NCI-H774 (cell line): ENCODE results near the gene MAP4K3.

Source experiments
- DNase-seq: peaks from one replicate; lab custom pipeline; 2025; lab: John Stamatoyannopoulos, UW

The MAP4K3 gene

GRCh38 chr2:39241588-39241987, 195.5 kb downstream of the MAP4K3 start:
- DNase-seq = no peak

GRCh38 chr2:39240758-39241157, 196.3 kb downstream of the MAP4K3 start:
- DNase-seq = no peak

GRCh38 chr2:39234754-39235153, 202.3 kb downstream of the MAP4K3 start:
- DNase-seq = no peak

DNA sequence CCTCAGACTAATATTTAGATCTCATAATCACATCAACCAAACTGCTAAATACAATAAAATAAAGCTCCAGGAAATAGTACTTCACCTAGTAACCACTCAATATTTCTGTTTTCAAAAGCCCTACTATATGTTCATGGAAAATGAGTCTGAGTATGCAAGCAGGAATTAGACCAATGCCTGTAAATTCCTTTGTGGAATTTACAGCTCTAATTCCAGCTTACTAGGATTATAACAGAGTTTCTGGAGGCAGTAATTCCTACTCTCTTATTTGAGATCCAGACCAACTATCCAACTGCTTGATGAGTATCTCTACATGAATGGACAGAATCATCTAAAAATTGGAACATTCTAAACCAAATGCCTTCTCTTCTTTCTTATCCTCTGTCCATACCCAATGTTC, 204.9 kb downstream of the MAP4K3 start:
- DNase-seq = no peak

- no peak for DNase-seq
These were observed 208.5 kb downstream of the MAP4K3 start for GRCh38 chr2:39228413-39229209.

DNA sequence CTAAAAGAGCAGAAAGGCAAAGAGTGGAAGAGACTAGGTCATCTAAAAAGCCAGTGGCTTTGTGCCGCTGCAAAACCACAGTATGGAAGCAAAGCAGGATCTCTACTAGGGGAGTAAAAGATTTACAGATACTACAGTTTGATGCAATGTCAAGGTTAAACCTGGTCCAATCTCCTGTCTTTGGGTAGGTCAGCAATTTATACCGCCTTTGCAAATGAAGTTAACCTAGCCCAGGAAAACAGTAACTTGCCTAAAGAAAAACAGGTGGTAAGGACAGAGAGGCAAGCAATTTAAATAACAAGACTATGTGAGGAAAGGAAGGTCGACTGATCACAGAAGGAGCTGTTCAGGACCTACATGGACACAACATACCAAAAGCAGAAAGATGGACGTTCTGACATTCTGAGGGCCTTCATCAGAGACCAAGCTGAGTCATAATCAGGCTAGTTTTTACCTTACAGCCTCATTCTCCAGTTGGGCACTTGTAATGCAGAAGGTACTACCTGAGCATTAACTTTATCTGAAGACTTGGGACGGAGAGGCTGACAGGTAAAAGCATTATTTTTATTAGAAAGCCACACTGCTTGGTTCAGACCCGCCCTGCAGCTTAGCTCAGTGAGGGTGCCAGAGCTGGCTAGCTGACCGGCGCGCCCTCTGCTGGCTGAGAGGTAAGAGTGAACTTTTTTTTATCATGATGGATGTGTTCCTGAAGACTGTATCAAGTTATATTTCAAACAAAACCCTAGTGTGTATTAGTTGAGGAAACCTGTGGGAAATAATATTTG, 209.3 kb downstream of the MAP4K3 start:
- peak; percentile 64 for DNase-seq

DNA sequence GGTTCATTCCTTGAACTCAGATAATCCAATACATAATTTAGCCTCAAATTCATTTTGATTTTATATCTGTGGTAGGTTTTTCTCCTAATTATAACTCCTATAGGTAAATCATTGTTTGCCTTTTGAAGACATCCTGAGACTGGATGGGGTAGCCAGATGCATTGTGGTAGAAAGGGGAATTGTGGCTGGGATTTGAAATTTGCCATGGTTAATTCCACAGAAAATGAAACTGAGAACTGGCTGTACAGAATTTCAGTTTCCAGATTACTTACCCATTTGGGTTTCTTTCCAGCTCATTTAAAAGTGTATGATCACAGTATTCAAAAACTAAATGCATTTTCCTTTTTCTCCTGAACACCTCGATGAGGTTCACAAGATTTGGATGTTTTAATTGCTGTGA, 211.5 kb downstream of the MAP4K3 start:
- DNase-seq = no peak

DNA sequence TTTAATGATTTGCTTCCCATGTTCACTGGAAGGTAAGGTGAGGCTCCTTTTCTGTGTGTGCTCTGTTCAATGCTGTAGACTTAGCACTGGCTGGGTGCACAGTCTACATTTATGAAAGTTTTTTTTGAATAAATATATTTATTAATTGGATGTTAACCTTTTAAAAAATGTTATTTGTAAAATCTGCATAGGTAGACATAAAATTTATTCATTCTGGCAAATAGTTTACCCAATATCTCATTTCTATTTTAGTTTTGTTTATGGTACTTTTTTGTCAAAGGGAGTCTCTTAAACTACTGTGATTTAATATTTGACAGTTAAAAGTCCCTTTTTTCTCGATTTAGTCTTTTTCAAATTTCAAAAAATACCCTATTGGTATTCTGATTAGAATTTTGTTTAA, 213.2 kb downstream of the MAP4K3 start:
- no peak for DNase-seq

DNA sequence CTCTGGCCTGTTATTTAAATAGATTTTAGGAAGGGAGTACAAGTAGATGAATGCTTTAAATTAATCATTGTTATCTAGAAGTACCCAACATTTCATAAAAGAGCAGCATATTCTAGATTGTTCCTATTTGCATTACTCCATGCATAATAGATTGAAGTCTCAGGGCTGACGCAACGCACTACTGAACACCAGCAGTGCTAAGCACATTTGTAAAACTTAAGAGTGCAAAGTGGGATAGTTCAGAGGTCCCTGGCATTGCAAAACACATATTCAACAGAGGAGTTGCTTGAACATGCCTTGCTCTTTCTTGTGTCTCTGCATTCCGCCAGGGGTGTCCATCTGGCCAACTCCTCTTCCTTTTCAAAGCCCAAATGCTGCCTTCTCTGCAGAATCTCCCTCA, 215.6 kb downstream of the MAP4K3 start:
- no peak for DNase-seq

GRCh38 chr2:39220136-39220535, 216.9 kb downstream of the MAP4K3 start:
- no peak for DNase-seq

DNA sequence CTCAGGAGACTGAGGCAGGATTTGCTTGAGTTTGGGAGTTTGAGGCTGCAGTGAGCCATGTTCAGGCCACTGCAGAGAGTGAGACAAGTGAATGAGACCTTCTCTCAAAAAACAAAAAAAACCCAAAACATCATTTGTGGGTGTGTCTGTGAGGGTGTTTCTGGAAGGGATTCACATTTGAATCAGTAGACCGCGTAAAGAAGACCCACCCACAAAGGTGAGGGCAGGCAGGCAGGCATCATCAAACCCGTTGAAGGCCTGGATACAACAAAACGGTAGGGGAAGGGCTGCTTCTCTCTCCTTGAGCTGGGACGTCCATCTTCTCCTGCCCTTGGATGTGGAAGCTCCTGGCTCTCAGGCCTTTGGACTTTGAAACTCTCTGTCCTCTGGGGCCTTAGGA, 218.7 kb downstream of the MAP4K3 start:
- no peak for DNase-seq

GRCh38 chr2:39217192-39217550, 219.9 kb downstream of the MAP4K3 start:
- no peak for DNase-seq

DNA sequence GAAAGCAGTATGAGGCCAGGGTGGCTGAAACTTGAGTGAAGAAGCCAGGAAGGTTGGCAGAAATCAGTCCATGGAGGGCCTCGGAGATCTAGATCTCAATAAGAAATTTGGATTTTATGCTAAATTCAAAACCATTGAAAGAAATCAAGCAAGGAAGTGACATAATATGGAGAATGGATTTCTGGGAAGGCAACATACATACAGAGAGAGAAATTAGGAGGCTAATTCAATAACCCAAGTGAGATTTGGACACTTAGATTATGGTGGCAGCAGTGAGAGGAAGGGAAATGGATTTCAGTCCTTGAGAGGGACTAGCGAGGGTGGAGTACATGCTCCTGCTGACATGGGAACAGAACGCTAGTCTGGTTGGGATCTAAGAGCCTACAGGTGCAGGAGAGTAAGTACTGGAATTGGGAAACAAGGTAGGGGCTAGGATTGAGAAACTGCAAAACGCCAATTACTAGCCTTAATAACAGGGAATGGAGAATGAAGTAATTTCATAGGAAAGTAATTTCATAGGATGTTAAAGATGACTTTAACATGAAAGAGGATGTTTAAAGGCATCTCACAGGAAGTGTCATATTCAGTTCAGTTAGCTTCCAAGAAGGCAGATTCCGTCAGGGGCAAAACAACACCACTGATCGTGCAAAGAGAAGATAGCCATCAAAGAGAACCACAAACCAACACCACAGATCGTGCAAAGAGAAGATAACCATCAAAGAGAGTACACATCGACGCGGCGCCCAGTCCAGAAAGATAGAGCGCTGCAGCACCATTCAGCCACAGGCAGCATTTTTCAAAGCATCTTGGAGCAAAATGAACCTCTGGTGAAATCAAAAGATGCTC, 220.5 kb downstream of the MAP4K3 start:
- no peak for DNase-seq

DNA sequence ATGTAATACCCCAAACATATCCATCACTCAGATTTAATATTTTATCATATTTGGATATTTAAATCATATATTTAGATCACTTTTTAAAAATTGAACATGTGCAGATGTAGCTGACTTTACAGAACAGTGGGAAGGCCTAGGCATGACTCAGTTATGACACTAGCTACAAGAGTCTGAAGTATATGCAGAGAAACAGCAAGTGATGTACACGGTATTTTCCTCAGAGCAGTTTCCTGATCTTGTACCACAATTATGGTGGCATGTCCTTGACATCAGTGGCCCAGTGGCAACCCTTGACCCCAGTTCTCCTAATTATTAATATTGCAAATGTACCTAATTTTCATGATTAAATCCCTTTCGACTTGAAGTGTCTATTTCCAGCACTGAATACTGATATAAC, 221.5 kb downstream of the MAP4K3 start:
- no peak for DNase-seq

GRCh38 chr2:39213015-39213414, 224.1 kb downstream of the MAP4K3 start:
- no peak for DNase-seq

GRCh38 chr2:39210846-39211245, 226.2 kb downstream of the MAP4K3 start:
- DNase-seq = no peak

- DNase-seq = no peak
These were observed 233.7 kb downstream of the MAP4K3 start for GRCh38 chr2:39203382-39203781.

GRCh38 chr2:39202639-39203369, 234.3 kb downstream of the MAP4K3 start:
- no peak for DNase-seq
